Muscle layer of duodenum (tissue), 2 donors: Measurements from ENCODE around the gene HERC2.
"Not testable (repeated sequence)": the region's sequence is repeated elsewhere in the genome, so short reads cannot be mapped to it uniquely, and the experiment has no call there.

Experiments used
- H3K27ac ChIP-seq: one replicate; pipeline ENCODE4 v1.7.0; 2013; ENCODE audit warnings: mild to moderate bottlenecking, low read length
- H3K27me3 ChIP-seq: one replicate; pipeline ENCODE4 v1.7.0; 2013; ENCODE audit warnings: low read depth, mild to moderate bottlenecking, control low read depth, low read length
- H3K36me3 ChIP-seq, 2 donors: one replicate each; pipeline ENCODE4 v1.7.0; 2013; ENCODE audit warnings: low read length in 2 of 2, control low read depth in 1 of 2, mild to moderate bottlenecking in 1 of 2; ENCODE audit not compliant: insufficient read depth in 2 of 2, control insufficient read depth in 1 of 2
- H3K4me1 ChIP-seq, 2 donors: one replicate each; pipeline ENCODE4 v1.7.0; 2013; ENCODE audit warnings: low read length in 2 of 2, mild to moderate bottlenecking in 2 of 2, control low read depth in 1 of 2, moderate library complexity in 1 of 2; ENCODE audit not compliant: insufficient read depth in 2 of 2, control insufficient read depth in 1 of 2
- H3K4me3 ChIP-seq, 2 donors: one replicate each; pipeline ENCODE4 v1.7.0; 2013; ENCODE audit warnings: low read length in 2 of 2, low read depth in 1 of 2, mild to moderate bottlenecking in 1 of 2
- H3K9me3 ChIP-seq, 2 donors: one replicate each; pipeline ENCODE4 v1.7.0; 2013; ENCODE audit warnings: low read length in 2 of 2, control low read depth in 1 of 2, mild to moderate bottlenecking in 1 of 2; ENCODE audit not compliant: control insufficient read depth in 1 of 2
- donor health status: healthy.

HERC2 gene

DNA sequence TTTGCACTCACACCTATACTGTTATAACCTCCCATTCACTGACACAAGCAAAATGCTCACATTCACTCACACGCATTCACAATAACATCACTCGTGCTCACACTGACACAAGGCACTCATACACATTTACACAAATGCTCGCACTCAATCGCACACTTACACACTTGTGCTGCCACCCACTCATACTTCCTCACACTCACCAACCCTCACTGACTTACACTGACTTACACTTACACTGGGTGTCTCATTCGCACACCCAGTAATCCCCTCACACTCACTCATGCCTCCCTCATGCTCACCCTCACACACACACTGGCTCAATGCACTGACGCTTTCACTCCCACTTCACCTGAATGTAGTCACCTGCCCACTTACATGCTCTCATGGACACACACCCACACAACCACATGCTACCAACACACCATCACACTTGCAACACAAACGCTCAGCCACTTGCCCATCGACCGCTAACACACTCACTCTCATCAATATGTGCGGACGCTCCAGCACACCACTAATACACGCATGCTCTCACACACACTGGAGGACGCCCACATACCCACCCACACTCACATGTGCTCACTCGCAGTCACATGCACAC lies 104.9 kb downstream of the HERC2 start:
- H3K27me3 ChIP-seq, H3K27ac ChIP-seq, H3K4me1 ChIP-seq, H3K4me3 ChIP-seq, H3K9me3 ChIP-seq: not testable (repeated sequence)
- H3K36me3 ChIP-seq: peaks cover 7 to 33% of the 10 kb centered on the region in 2 donors

DNA sequence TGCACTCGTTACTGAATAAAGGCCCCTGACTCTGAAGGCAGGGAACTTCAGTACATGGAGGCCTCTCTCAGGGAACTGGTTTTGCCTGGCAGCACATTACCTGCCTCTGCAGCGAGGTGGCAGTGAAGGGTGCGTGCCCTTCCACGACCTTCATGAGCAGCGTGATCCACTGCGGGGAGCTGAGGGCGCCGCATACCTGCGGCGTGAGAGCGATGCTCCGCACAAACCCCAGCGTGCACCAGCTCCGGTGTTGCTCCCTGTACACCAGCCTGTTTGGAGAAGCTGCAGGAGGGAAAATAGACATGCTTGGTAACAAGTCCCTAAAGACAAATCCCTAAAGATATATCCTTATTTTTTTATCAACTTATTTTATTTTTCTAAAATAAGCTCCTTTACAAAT lies 106.5 kb downstream of the HERC2 start:
- not testable (repeated sequence) for H3K4me3 ChIP-seq, H3K27me3 ChIP-seq, H3K9me3 ChIP-seq, H3K27ac ChIP-seq, H3K4me1 ChIP-seq
- H3K36me3 ChIP-seq: peaks cover 7 to 37% of the 10 kb centered on the region in 2 donors

- H3K27me3 ChIP-seq, H3K4me1 ChIP-seq, H3K4me3 ChIP-seq, H3K27ac ChIP-seq, H3K9me3 ChIP-seq: not testable (repeated sequence)
- H3K36me3 ChIP-seq: peaks cover 6 to 29% of the 10 kb centered on the region in 2 donors
Measured at GRCh38 chr15:28214006-28214790, 107.8 kb downstream of the HERC2 start.

- not testable (repeated sequence) for H3K27ac ChIP-seq, H3K4me1 ChIP-seq, H3K9me3 ChIP-seq, H3K27me3 ChIP-seq, H3K4me3 ChIP-seq
- peaks cover 0 to 22% of the 10 kb centered on the region in 2 donors for H3K36me3 ChIP-seq
Measured at GRCh38 chr15:28213393-28213792, 108.6 kb downstream of the HERC2 start.

GRCh38 chr15:28208583-28208982 lies 113.4 kb downstream of the HERC2 start:
- Histone ChIP-seq H3K36me3 (peaks cover 0 to 13% of the 10 kb centered on the region in 2 donors), H3K27ac (no peak overlapping the region)

DNA sequence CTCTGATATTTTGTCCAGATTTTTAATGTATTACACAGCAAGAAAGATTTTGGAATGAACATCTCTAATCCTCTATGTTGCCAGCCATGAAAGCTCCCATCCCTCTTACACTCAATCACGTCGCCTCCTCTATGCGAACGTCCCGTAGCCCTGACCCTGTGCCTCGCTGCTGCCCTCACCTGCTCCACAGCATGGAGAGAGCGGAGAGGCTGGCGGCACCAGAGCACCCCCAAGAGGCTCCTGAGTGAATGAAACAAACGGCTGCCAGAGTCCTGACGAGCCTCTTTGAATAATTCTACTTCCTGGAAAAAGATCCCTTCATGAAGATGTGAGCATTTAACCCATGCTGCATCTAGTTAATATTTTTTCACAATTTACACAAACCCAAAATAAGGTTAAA lies 116.3 kb downstream of the HERC2 start:
- H3K27me3 ChIP-seq, H3K9me3 ChIP-seq, H3K4me1 ChIP-seq, H3K4me3 ChIP-seq, H3K27ac ChIP-seq: not testable (repeated sequence)
- peaks cover 0 to 13% of the 10 kb centered on the region in 2 donors for H3K36me3 ChIP-seq

More at GRCh38 chr15:28208583-28208982, 113.4 kb downstream of the HERC2 start:
- Histone ChIP-seq H3K4me3 (no peak overlapping the region), H3K27me3 (no peaks in the 10 kb centered on the region), H3K9me3 (no peaks in the 10 kb centered on the region), H3K4me1 (no peaks in the 10 kb centered on the region)

GRCh38 chr15:28203055-28203828 lies 118.7 kb downstream of the HERC2 start:
- H3K27me3 ChIP-seq, H3K27ac ChIP-seq, H3K9me3 ChIP-seq, H3K4me1 ChIP-seq, H3K4me3 ChIP-seq: not testable (repeated sequence)
- H3K36me3 ChIP-seq: peaks cover 7 to 21% of the 10 kb centered on the region in 2 donors

GRCh38 chr15:28202124-28202523 lies 119.9 kb downstream of the HERC2 start:
- not testable (repeated sequence) for H3K9me3 ChIP-seq, H3K27ac ChIP-seq, H3K4me1 ChIP-seq, H3K4me3 ChIP-seq, H3K27me3 ChIP-seq
- peaks cover 9 to 25% of the 10 kb centered on the region in 2 donors for H3K36me3 ChIP-seq

- H3K4me1 ChIP-seq, H3K27me3 ChIP-seq, H3K9me3 ChIP-seq, H3K4me3 ChIP-seq, H3K27ac ChIP-seq: not testable (repeated sequence)
- peaks cover 9 to 28% of the 10 kb centered on the region in 2 donors for H3K36me3 ChIP-seq
Measured at GRCh38 chr15:28198215-28198614, 123.8 kb downstream of the HERC2 start.

- H3K4me3 ChIP-seq, H3K27ac ChIP-seq, H3K4me1 ChIP-seq, H3K27me3 ChIP-seq, H3K9me3 ChIP-seq: not testable (repeated sequence)
- peaks cover 9 to 31% of the 10 kb centered on the region in 2 donors for H3K36me3 ChIP-seq
Measured at GRCh38 chr15:28197694-28198093, 124.3 kb downstream of the HERC2 start.

DNA sequence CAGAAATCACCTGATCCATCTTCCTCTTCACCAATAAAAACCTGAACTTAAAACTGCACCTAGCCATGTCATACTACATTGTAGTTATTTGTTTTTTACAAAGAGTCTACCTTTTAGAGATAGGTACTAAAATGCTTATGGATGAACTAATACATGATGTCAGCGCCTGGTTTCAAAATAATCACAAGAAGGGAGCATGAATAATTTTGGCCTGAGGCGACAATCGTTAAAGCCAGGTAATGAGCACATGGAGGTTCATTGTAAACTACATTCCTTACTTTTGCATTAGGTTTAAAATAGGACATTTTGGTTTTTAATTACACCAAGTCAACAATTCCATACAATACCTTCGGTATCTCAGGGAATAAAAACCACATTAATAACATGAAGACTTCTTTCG lies 125.4 kb downstream of the HERC2 start:
- H3K4me3 ChIP-seq, H3K9me3 ChIP-seq, H3K27ac ChIP-seq, H3K4me1 ChIP-seq, H3K27me3 ChIP-seq: not testable (repeated sequence)
- peaks cover 9 to 27% of the 10 kb centered on the region in 2 donors for H3K36me3 ChIP-seq
